Muscle of arm (tissue), 12 donors: ENCODE measurements around the gene GALNT2. TPM values are rescaled to one million over a fixed set of nuclear protein-coding genes. Genes with fewer than 3 reads are reported as not detected.

ENCODE experiments used
- DNase-seq: peaks from one replicate; pipeline ENCODE4 v3.0.0-alpha.2; 2013
- polyA plus RNA-seq, 12 donors: library from polyadenylated mRNA; unstranded; fragments of 120-200 nt; gene quantifications; one replicate each; pipeline ENCODE4 v1.2.1, GENCODE V29; 2013; ENCODE audit not compliant: insufficient read length in 12 of 12

The GALNT2 gene
- polyA plus RNA-seq, 12 donors, result 49.4 to 79.6 (median 67.4) TPM; not detected in 1

DNA sequence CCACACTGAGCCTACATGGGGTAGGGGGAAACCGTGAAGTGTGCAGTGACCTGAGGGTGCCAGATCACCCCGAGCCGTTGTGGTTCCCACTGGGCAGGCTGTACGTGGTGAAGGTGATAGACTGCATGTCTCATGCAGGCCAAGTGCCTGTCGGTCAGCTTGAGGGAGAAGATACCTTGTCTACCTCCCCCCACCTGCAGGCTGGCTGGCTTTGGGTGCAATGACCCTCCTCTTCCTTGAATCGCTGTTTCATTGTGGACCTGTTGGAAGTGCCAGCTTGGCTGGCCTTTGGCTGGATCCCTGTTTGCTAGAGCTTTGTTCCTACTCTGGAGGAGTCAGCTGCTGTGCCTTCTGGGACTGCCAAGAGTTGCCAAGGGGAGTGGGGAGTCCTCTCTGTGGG, 92.5 kb downstream of the GALNT2 start:
- no peak for DNase-seq

DNA sequence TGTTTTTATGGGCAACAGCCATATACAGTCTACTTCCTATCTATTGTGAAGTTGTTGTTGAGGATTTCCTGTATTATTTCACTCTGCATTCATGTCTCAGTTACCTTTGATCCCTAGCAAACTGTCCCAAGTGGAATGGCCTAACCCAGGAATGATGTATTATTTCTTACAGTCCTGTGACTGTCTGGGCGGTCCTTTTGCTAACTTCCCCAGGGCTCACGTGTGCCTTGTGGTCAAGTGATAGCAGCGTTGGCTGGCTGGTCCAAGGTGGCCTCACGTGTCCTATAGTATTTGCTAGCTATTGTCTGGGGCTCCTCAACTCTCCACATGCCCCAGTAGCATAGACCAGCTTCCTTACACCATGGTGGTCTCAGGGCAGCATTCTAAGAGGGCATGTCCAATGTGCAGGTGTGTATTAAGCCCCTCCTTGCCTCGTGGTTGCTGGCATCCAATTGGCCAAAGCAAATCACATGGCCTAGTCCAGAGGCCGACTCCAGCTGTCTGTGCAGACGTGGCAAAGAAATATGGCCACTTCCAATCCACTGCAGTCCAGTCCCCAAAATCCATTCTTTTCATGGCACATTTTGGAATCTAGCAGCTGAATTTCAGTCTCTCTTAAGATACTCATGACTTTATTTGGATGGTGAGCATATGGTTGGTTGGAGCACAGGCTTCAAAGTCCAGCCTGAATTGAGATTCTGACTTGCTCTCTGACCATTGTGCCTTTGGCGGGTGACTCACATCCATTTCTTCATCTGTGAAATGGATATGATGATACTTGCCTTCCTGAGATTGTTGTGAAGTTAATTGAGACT, 94.1 kb downstream of the GALNT2 start:
- no peak for DNase-seq

DNA sequence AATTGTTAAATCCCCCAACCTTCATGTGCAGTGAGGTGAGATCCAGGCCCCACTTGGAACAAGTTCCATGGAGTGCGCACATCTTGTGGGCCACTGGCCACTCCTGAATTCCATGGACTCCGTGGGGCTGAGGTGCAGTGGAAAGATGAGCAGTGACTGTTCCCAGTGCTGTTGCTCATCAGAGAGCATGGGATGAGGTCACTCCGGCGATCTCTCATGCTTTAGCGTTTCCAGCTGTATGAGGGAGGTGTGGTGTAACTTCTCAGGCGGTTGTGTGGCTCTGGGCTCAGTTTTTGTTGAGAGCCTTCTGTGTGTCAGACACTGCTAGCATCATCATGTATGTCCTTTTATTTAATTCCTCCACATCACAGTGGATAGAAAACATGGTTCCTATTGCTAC, 96.2 kb downstream of the GALNT2 start:
- peak; percentile 70 for DNase-seq

DNA sequence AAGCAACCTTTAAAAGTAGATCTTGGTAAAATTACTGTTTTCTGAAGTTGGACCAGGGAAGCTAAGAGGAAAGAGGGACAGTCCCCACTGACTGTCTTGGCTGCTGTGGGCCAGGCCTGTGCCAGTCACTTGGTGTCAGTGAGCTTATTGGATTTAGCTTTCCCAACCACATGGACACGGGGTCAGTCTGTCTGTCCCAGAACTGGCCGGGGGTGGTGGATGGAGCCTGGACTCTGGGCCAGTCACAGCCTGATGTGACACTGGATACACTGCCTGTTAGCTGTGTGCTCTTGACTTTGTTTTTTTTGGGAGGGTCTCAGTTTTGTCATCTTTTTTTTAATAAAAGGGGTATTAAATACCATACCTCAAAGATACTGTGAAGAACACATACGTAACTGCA, 96.7 kb downstream of the GALNT2 start:
- DNase-seq, result no peak

DNA sequence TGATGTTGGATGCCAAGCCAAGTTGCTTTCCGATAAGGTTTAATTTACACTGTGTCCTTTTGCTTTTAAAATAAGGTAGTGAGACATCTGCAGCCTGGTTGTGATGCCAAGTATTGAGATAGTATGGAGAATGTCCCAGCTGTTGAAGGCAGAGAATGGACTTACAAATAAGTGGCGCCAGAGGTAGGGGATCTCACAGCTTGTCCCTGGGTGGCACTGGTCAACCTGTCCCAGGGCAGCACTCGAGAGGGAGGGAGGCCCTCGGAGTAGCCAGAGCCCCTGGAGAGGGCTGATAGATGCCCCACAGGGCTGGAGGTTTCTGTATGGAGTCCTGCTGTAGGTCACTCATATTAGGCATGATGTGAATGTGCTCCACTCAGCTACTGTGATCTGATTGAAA, 98.5 kb downstream of the GALNT2 start:
- no peak for DNase-seq

DNA sequence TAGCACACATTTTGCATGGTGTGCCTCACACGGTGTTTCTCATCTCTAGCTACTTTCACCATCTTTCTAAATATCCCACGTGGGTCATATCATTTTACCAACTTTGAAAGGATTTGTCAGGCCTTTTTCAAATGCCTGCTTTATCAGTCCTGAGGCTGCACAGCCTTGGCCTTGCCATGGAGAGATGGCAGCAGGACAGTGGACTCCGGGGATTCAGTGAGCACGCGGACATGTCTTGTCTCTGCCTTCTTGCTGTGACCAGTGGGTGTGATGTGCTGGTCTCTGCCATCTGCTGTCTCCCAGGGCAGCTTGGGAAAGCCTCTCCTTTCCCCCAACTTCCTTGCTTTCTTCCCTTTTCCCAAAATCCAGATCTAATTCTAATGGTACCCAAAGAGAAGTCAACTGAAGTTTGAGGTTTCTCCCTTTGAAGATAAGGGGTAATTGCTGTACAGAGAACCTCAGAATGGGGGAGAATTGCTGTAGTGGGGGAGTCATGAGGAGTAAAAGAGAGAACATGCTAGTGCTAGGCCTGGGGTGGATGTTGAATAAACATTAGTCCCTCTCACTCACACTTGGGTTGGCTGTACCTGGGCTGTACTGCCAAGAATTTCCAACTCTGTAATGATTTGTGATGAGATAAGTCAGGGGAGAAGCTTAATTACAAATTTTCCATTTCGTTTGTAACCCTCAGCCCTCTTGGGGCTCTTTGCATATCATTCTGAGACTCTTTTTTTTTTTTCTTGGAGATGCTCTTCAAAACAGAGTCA, 99.5 kb downstream of the GALNT2 start:
- DNase-seq, result no peak

DNA sequence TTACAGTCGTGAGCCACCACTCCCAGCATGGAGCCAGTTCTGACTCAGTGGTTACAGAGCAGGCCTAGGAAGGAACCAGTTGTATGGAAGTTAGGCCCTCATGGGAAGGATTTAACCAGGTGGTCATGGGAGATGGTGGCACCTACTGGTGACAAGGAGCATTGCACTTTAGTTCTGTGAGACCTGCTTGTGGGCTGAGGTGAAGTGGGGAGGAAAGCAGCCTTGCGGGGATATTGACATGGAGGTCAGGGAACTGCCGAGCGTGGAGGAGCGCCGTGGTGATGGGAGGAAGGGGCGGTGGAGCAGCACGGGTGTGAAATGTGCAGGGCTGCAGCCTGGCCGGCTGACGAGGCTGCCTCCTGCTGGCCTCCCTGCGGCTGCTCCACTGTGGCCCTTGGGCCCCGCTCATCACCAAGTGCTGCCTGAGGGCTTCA, 100.4 kb downstream of the GALNT2 start:
- DNase-seq, result no peak

DNA sequence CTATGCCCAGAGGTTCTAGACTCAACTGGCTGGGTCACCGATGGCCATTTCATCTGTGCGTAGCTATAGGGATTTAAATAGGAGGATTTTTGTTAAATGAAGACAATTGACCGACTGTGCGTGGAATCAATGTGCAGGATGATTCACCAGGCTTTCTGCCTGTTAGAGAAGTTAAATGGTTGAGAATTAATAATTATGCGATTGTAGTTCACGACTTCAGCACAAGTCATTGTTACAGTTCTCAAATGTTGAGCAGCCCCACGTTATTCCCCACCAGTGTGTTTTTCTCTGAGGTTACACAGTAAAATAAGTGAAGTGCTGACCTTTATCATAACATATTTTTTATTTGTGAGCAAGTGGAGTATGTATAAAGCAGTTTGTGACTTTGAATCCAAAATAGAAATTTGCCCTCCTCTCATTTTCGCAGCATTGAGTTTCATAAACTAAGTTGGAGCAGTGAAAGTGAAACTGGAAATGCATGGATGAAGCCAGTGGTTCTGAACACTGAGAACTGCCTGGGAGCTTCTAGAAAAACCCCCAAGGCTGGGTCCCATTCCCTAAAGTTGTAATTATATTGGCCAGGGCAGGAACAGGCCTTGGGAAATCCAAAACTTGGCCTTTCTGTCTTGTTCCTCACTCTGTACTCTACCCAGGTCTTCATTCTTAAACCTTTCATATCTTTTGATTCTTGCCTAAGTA, 102.6 kb downstream of the GALNT2 start:
- DNase-seq, result no peak

DNA sequence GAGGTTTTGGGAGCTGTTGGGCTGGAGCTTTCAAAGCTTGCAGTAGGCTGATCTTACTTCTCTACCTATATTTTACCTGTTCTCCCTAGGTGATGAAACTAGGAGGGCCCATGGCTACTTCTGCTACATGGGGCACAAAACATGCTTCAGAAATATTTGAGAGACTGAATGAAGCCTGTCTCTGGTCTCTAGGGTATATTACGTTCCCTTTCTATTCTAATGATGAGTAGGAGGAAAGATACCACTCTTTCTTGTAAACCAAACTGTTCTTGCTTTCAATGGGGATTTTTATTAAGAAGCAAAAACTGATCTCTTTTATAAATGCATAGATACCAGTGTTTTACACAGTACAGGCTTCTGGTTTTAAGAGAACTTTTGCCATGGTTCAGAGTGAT, 103.1 kb downstream of the GALNT2 start:
- DNase-seq, result no peak

DNA sequence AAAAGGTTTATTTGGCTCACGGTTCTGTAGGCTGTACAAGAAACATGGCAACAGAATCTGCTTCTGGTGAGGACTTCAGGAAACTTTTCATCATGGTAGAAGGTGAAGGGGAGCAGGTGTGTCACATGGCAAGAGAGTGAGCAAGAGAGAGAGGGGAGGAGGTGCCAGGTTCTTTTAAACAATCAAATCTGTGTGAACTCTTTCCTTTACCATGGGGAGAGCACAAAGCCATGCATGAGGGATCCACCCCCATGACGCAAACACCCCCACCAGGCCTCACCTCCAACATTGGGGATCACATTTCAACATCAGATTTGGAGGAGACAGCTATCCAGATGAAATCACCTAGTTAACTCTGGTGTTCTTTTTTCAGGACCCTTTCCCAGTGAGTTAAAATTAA, 103.6 kb downstream of the GALNT2 start:
- no peak for DNase-seq

DNA sequence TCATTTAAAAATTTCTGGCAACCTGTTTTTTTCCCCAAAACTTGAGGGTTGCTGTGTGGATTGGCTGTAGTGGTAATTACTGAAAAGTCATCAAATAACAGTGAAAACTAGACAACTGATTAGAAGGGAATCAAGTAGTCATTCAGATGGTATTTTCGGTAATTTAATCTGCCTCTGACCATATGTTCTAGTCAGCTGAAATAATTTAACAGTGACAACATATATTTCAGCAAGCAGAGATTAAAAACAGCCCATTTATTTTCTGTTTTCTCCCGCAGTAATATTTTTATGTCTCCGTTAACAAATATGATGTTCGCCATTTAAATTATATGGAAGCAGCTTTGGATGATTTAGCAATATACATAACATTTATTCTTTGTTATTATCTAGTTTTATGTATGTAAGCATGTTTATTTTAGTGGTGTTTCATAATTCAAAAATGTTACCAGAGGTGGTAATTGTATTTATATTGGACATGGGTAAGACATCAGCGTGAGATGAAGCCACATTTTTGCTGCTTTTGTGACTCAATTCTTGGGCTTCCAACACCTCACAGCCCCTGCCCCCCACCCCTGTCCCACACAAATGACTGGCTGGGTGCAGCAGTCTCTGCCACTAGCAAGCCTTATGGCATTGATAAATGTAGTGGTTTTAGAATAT, 104.4 kb downstream of the GALNT2 start:
- no peak for DNase-seq

DNA sequence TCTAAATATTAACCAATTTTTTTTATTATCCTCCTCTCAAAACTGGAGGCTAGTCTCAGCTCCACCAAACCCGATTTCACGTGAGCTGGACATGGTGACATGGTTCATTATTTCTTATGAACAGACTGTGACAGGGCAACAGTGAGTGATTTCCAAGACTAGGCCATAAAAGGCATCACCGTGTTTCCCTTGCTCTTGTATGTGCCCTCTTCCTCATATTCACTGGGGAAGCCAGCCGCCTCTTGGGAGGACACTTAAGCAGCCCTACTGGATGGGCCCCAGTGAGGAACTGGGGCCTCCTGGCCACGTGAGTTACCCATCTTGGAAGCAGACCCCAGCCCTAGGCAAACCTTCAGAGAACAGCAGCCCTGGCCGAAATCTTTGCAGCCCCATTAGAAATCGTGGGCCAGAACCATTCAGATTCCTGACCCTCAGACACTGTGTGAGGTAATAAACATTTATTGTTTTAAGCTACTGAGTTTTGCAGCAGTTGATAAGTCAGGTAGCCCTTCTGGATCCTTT, 105.0 kb downstream of the GALNT2 start:
- DNase-seq, result no peak

DNA sequence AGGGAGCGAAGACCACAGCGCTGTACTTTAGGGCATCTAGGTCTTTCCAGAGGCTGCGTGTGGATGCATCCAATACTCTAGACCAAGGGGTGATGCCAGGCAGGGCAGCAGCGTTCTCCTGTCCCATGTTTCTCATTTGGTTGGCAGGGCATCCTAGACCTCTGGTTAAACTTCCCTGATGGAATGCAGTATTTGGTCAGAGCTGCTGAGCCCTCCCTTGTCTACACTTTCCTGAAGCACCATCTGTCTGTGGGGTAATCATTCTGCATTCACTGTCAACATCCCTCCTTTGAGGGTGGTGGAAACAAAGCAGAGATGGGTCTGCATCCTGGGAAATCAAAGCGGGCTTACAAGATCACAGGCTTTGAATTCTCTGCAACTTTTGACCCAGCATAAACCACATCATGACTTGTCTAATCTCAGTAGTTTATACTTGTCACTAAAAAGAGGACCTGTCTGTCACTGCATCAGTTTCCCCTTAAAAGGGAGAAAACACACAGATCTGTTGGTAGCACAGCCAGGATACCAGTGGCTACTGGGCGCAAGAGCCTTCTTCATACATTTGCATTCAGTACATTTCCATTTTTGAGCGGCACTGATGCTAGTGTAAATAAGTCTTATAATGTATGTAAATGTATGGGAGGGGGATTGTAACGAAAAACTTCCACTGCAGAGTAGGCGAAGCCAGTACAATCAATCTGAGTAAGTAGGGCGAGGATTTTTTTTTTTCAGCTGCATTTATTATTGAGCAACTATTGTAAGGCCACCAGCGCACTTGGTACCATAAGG, 106.3 kb downstream of the GALNT2 start:
- DNase-seq, result no peak

DNA sequence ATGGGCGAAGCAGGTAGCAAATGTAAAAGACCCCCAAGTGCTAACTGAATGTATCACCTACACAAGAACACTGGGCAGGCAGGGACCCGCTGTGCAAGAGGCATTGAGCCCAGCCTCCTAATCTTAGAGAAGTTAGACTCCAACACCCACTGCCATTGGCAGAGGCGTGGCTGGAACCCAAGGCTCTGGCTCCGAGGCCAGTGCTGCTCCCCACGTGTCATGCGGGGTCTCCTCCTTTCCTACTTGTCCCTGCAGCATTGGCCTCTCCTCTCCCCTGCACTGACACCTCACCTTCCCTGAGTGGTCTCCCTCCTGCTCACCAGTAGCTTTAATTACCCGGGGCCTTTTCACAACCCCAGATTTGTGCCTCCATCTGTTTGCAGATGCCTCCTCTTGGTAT, 107.0 kb downstream of the GALNT2 start:
- DNase-seq, result no peak

DNA sequence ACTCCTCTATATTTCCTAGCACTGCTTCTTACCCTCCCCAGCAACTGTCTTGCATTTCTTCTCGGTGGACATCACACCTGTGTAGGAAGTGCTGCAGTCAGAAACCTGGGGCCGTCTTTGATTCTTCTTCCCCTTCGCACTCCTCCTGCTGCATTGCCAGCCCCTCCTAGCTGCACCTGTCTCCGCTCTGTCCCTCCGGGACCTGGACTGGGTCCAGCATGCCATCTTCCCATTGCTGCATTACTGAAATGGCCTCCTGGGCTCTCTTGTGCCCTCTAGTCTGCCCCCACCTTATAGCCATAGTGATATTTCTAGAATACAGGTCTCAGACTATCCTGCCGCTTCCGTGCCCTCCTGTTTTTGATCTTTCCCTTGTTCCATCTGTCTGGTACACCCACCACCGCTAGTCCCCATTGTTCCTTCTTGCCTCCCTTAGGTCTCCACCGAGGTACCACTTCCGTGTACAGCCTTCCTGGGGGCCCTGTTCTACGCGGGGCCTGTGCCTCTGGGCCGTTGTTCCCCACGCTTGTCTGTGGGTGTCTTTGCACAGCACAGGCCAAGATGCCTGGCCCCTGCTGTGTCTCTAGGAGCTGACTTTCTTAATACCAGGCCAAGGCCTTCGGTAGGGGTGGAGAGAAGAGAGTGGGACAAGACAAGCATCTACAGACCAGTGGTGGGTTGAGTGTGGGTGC, 107.6 kb downstream of the GALNT2 start:
- DNase-seq, result no peak

DNA sequence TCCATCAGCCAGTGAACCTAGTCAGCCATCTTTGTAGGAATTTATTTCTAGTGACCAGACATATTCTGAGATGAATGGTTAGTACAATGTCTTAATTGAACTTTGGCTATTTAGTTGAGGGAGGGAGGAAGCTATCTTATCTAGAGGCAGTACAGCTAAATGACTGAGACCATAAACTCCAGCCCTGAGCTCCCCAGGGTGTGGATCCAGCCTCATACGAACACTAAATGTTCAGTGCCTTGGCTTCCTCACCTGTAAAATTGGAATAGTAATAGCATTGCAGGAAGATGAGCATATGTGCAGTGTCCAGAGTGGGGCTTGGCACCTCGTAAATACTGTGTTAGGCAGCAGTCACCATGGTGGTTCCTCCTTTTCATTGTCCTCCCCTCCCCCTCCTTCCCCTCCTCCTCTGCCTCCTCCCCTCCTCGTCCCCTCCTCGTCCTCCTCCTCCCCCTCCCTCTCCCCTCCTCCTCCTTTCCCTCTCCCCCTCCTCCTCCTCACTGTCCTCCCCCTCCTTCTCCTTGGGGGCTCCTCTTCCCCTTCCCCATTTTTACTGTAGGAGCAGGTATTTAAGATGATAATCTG, 108.2 kb downstream of the GALNT2 start:
- DNase-seq, result no peak

DNA sequence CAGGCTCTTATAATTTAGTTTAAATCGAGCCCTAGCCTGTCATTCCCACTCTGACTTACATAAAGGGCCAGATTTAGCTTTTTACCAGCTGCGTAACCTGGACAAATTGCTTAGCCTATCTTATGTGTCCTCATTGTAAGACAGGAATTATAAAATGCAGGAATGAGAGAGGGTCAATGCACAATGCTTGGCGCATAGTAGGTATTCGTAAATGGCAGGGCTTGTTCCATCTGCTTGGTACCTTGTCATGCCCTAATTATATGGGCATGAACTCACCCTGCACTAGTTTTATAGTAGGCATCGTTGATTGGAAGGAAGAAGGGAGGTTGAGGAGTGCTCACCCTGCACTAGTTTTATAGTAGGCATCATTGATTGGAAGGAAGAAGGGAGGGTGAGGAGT, 108.8 kb downstream of the GALNT2 start:
- no peak for DNase-seq

DNA sequence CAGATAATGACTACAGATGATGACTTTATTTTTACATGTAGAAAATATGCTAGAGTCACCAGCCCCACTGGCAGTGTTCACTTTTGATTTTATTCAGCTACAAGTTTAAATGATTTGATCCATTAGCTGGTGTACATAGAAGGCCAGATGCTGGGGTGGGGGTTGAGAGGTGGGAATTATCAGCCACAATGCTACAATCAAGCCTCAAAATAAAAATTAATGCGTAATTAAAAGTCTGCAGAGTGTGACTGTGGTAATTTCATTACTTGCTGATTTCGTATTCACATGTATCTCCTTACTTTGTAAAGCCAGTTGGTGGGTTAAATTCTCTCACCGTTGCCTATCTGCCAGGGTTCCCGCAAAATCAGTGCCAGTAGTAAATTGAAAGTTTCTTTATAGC, 109.3 kb downstream of the GALNT2 start:
- DNase-seq, result no peak

DNA sequence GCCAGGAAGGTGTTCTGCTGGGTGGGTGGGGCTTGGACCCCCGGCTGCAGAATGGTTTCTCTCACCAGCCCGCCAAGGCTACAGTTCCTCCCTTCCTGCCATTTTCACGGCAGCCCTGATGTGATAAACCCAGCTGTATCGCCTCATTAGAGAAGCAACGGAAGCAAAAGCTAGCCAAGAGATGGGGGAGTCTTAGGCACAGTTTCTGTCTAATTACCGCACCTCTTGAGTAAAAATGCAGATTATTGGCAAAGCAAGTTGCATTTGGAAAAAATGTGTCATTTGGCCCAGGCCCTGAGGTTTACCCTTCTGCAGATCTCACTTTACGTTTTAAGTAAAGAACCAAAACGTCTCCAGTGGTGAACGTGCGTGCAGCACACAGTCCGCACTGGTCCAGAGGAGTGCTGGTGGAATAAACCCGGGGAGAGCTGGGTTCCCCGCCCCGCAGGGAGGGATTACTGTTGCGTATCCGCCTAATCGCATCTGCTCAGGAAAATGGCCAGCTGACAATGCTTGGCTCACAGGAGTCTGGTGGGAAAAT, 109.9 kb downstream of the GALNT2 start:
- DNase-seq, result peak; percentile 72

DNA sequence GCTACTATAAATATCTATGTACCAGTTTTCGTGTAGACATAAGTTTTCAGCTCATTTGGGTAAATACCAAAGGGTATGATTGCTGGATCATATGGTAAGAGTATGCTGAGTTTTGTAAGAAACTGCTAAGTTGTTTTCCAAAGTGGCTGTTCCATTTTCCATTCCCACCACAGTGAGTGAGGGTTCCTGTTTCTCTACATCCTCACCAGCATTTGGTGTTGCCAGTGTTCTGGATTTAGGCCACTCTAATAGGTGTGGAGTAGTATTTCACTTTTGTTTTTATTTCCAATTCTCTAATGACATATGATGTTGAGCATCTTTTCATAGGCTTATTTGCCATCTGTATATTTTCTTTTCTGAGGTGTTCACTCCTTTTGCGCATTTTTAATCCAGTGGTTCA, 112.2 kb downstream of the GALNT2 start:
- no peak for DNase-seq
